HG03342 (cell line): ENCODE results near the gene TMEM187.
A peak's percentile ranks its signal among the peaks of the same experiment; 100 is the strongest.

ENCODE experiments used
- ATAC-seq: cut with Tn5 transposase; IDR thresholded peaks from one replicate; pipeline ENCODE4 v1.9.1; 2021; ENCODE audit warnings: mild to moderate bottlenecking, moderate library complexity; ENCODE audit not compliant: unreplicated experiment

The TMEM187 gene

GRCh38 chrX:154017766-154018517, 45.4 kb downstream of the TMEM187 start:
- no peak for ATAC-seq

GRCh38 chrX:154018518-154019060, 46.0 kb downstream of the TMEM187 start:
- ATAC-seq, result no peak

GRCh38 chrX:154019061-154019621, 46.6 kb downstream of the TMEM187 start:
- ATAC-seq, result peak; percentile 7

- peak; percentile 58 for ATAC-seq
These were observed 47.3 kb downstream of the TMEM187 start, which contains the start of gene IRAK1 for GRCh38 chrX:154019633-154020528. Gene IRAK1, minus strand, starts transcription at chrX:154019902. Its CDS starts 90 bp downstream, at chrX:154019812.

GRCh38 chrX:154020536-154021115, 48.1 kb downstream of the TMEM187 start:
- ATAC-seq, result no peak

GRCh38 chrX:154021131-154021611, 48.6 kb downstream of the TMEM187 start:
- no peak for ATAC-seq

GRCh38 chrX:154022108-154022507, 49.6 kb downstream of the TMEM187 start:
- no peak for ATAC-seq

- no peak for ATAC-seq
These were observed 50.9 kb downstream of the TMEM187 start for GRCh38 chrX:154023276-154024000.

GRCh38 chrX:154024271-154024670, 51.7 kb downstream of the TMEM187 start:
- ATAC-seq, result no peak

- no peak for ATAC-seq
These were observed 52.7 kb downstream of the TMEM187 start for GRCh38 chrX:154025230-154025629.

GRCh38 chrX:154026136-154027021, 53.8 kb downstream of the TMEM187 start:
- no peak for ATAC-seq

GRCh38 chrX:154027022-154027402, 54.5 kb downstream of the TMEM187 start:
- ATAC-seq, result no peak

- ATAC-seq, result no peak
These were observed 55.4 kb downstream of the TMEM187 start for GRCh38 chrX:154027986-154028385.

GRCh38 chrX:154028502-154029184, 56.1 kb downstream of the TMEM187 start:
- ATAC-seq, result no peak

GRCh38 chrX:154029439-154029838, 56.9 kb downstream of the TMEM187 start:
- ATAC-seq, result no peak

GRCh38 chrX:154030266-154030665, 57.7 kb downstream of the TMEM187 start:
- ATAC-seq, result no peak

GRCh38 chrX:154030715-154031305, 58.3 kb downstream of the TMEM187 start:
- no peak for ATAC-seq

- ATAC-seq, result no peak
These were observed 59.6 kb downstream of the TMEM187 start for GRCh38 chrX:154032160-154032559.
